Esophagus squamous epithelium (tissue), 5 donors: Measurements from ENCODE around the gene CRELD2. TPM values are rescaled to one million over a fixed set of nuclear protein-coding genes. Genes with fewer than 3 reads are reported as not detected.

Experiments
- DNase-seq: peaks from one replicate; lab custom pipeline; 2025; lab: John Stamatoyannopoulos, UW
- H3K27ac ChIP-seq, 4 donors: fragments of 200-600 bp; sonication (generic); one replicate each; pipeline ENCODE4 v1.5.1; 2016 to 2019; ENCODE audit warnings: mild to moderate bottlenecking in 1 of 4
- H3K27me3 ChIP-seq, 4 donors: fragments of 200-600 bp; sonication (generic); 1 replicate in 3 of 4; 2 replicates in 1 of 4; pipeline versions ENCODE4 v1.5.1 to v1.6.0; 2017 to 2021; ENCODE audit warnings: antibody characterized with exemption in 1 of 4
- H3K36me3 ChIP-seq, 3 donors: fragments of 200-600 bp; sonication (generic); one replicate each; pipeline ENCODE4 v1.5.1; 2016 to 2019
- H3K4me1 ChIP-seq, 3 donors: fragments of 200-600 bp; sonication (generic); one replicate each; pipeline ENCODE4 v1.5.1; 2017 to 2019
- H3K4me3 ChIP-seq, 4 donors: fragments of 200-600 bp; sonication (generic); 1 replicate in 3 of 4; 2 replicates in 1 of 4; pipeline ENCODE4 v1.5.1; 2016 to 2019; ENCODE audit warnings: mild to moderate bottlenecking in 2 of 4, moderate library complexity in 1 of 4
- H3K9me3 ChIP-seq, 3 donors: fragments of 200-600 bp; sonication (generic); one replicate each; pipeline ENCODE4 v1.5.1; 2016 to 2019
- CTCF ChIP-seq, 6 experiments: fragments of 450-650 bp in 4 of 6; fragments of 200-600 bp in 2 of 6; sonication (generic) in 2 of 6; IDR thresholded peaks; one replicate each; pipeline ENCODE4 v1.5.1; 2016 to 2019; ENCODE audit warnings: antibody characterized with exemption in 6 of 6, mild to moderate bottlenecking in 4 of 6, moderate library complexity in 4 of 6
- POLR2A ChIP-seq, 4 donors: fragments of 450-650 bp; IDR thresholded peaks; one replicate each; pipeline ENCODE4 v1.6.1; 2017; ENCODE audit warnings: antibody characterized with exemption in 4 of 4, mild to moderate bottlenecking in 4 of 4, moderate library complexity in 3 of 4
- WGBS, 2 donors: methylation state at CpG; one replicate each; pipeline ENCODE4 v1.1.5; 2018; 5-methylcytosine and 5-hydroxymethylcytosine counted together
- intact Hi-C: fragments of 100-400 bp; cut with DNase I; formaldehyde crosslinking; loops from one replicate; pipeline ENCODE4 v1.15.0; 2022
- total RNA-seq, 4 donors: library from RNA; depleted of rRNA; stranded (reverse); fragments of >200 nt; gene quantifications; one replicate each; pipeline ENCODE4 v1.1.0, GENCODE V29; 2016
- donor health status: DM: yes; HTN: yes; CAD: no.

The CRELD2 gene
- total RNA-seq, 4 donors from 2014 or later, result 22.7 to 45.7 (median 35.5) TPM

GRCh38 chr22:49887702-49888101 lies 30.7 kb upstream of the CRELD2 start:
- Histone ChIP-seq H3K9me3 (peaks cover 0 to 10% (median 0%) of the 10 kb centered on the region in 3 donors), H3K27ac (no peak overlapping the region), H3K4me3 (no peak overlapping the region), H3K4me1 (no peaks in the 10 kb centered on the region), H3K27me3 (no peaks in the 10 kb centered on the region), H3K36me3 (peaks cover 20 to 92% (median 23%) of the 10 kb centered on the region in 3 donors)
- TF ChIP-seq CTCF (IDR thresholded peaks at IDR 0.05) (no peak), POLR2A (IDR thresholded peaks at IDR 0.05) (no peak)
- 86 to 87% methylated on average over 9 of the region's 9 CpGs for WGBS, 2 donors
- intact Hi-C loops, result no loop called here
- DNase-seq, result no peak

GRCh38 chr22:49889071-49889470 lies 29.4 kb upstream of the CRELD2 start:
- DNase-seq, result no peak
- no peak overlapping the region for H3K27ac ChIP-seq
- H3K27me3 ChIP-seq, result no peaks in the 10 kb centered on the region
- H3K9me3 ChIP-seq, result peaks cover 0 to 10% (median 0%) of the 10 kb centered on the region in 3 donors
- H3K4me3 ChIP-seq, result no peak overlapping the region
- 88 to 93% methylated on average over 5 of the region's 5 CpGs for WGBS, 2 donors
- peaks cover 19 to 82% (median 20%) of the 10 kb centered on the region in 3 donors for H3K36me3 ChIP-seq
- TF ChIP-seq POLR2A (IDR thresholded peaks at IDR 0.05), result no peak
- no peak for TF ChIP-seq CTCF (IDR thresholded peaks at IDR 0.05)
- intact Hi-C loops, result no loop called here
- no peaks in the 10 kb centered on the region for H3K4me1 ChIP-seq

GRCh38 chr22:49892226-49892899 lies 26.1 kb upstream of the CRELD2 start:
- intact Hi-C loops, result no loop called here
- no peaks in the 10 kb centered on the region for H3K4me1 ChIP-seq
- H3K4me3 ChIP-seq, result no peak overlapping the region
- H3K27ac ChIP-seq, result no peak overlapping the region
- H3K9me3 ChIP-seq, result peaks cover 0 to 10% (median 0%) of the 10 kb centered on the region in 3 donors
- no peak for TF ChIP-seq POLR2A (IDR thresholded peaks at IDR 0.05)
- no peak for TF ChIP-seq CTCF (IDR thresholded peaks at IDR 0.05)
- no peak for DNase-seq
- no peaks in the 10 kb centered on the region for H3K27me3 ChIP-seq
- H3K36me3 ChIP-seq, result peaks cover 0 to 49% (median 0%) of the 10 kb centered on the region in 3 donors
- WGBS, 2 donors, result 78 to 83% methylated on average over 4 of the region's 4 CpGs

GRCh38 chr22:49893025-49893424 lies 25.4 kb upstream of the CRELD2 start:
- TF ChIP-seq CTCF (IDR thresholded peaks at IDR 0.05) (no peak), POLR2A (IDR thresholded peaks at IDR 0.05) (no peak)
- 79 to 98% methylated on average over 4 of the region's 4 CpGs for WGBS, 2 donors
- intact Hi-C loops, result no loop called here
- H3K27ac ChIP-seq, result no peak overlapping the region
- peaks cover 0 to 42% (median 0%) of the 10 kb centered on the region in 3 donors for H3K36me3 ChIP-seq
- H3K27me3 ChIP-seq, result no peaks in the 10 kb centered on the region
- no peak overlapping the region for H3K4me3 ChIP-seq
- H3K4me1 ChIP-seq, result no peaks in the 10 kb centered on the region
- H3K9me3 ChIP-seq, result peaks cover 0 to 10% (median 0%) of the 10 kb centered on the region in 3 donors
- no peak for DNase-seq

GRCh38 chr22:49894322-49895054 lies 23.9 kb upstream of the CRELD2 start:
- Histone ChIP-seq H3K36me3 (peaks cover 0 to 42% (median 0%) of the 10 kb centered on the region in 3 donors), H3K4me3 (no peak overlapping the region), H3K9me3 (peaks cover 0 to 10% (median 0%) of the 10 kb centered on the region in 3 donors), H3K27ac (no peak overlapping the region), H3K4me1 (no peaks in the 10 kb centered on the region), H3K27me3 (no peaks in the 10 kb centered on the region)
- WGBS, 2 donors, result 84 to 93% methylated on average over 6 to 8 of the region's 8 CpGs
- TF ChIP-seq POLR2A (IDR thresholded peaks at IDR 0.05) (no peak), CTCF (IDR thresholded peaks at IDR 0.05) (no peak)
- intact Hi-C loops, result no loop called here
- DNase-seq, result no peak
